ENCODE data around the gene GRIK3.

Gene GRIK3

GRCh38 chr1:37010011-37010410 lies 24.3 kb downstream of the GRIK3 start:
- DNase-seq: no peak

DNA sequence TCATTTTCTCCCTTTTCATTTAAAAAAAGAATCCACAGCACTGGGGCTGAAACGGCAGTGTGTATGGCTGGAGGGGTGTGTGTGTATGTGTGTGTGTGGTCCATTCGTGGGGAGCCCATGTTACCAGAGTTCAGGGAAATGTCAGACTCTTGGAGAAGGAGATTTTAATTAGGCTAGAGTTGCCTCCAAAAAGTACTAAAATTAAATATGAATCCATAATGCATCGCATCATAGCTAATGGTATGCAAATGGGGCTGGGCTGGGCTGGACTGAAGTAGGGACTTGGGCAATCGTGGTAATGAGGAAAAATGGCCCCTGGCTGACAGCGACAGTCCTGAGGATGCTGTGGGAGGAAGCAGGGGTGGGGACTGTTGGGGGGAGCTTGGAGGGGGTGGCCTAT lies 24.8 kb downstream of the GRIK3 start:
- DNase-seq: no peak

DNA sequence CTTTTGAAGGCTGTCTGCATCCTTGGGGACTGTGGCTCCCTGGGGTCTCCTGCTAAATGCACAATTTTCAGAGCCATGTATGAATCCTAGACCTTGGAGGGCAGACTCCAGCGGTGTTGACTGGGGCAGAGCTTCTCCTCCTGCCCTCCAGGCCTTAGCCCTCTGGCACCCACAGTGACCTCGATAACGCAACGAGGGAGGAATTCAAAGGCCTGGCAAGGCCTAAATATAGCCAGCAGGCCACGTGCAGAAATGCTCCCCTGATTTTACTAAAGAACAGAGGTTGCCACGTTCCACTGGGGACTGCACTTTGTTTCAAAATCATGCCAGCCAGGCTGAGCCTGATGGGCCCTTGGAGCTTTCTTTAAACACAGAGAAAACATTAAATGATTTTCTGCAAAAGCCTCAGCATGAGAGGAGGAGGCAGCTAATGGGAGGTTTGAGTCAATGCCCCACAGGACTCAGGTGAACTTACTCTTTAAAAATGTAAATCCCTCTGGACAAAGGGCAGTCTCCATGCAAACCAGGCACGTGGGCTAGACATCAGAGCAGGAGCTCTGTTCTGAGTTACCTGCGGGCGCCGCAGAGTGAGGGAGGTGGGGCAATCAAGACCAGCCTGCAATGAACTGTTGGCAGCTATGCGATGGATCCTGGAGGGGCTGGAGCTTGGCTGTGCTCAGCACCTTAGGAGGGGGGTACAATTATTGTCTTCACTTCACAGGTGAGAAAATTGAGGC lies 28.0 kb downstream of the GRIK3 start:
- DNase-seq: no peak

DNA sequence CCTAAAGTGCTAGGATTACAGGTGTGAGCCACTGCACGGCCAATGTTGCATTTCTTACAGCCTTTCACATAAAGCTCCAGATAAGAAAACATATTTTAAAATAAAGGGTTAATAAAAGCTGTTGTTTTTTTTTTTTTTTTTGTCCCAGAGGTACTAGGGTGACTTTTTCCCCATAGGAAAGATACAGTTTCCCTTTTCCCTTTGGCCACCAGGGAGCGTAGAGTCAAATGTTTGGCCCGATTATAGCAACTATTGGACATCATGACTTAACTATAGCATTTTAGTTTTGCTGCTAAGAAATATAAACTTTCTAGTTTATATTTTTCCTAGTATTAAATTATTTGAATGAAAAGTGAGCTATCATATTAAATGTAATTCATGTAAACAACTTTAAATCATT lies 31.4 kb downstream of the GRIK3 start:
- no peak for DNase-seq

GRCh38 chr1:37001703-37002102 lies 32.6 kb downstream of the GRIK3 start:
- DNase-seq: no peak

- DNase-seq: no peak
Measured at GRCh38 chr1:36996106-36996505, 38.2 kb downstream of the GRIK3 start.

DNA sequence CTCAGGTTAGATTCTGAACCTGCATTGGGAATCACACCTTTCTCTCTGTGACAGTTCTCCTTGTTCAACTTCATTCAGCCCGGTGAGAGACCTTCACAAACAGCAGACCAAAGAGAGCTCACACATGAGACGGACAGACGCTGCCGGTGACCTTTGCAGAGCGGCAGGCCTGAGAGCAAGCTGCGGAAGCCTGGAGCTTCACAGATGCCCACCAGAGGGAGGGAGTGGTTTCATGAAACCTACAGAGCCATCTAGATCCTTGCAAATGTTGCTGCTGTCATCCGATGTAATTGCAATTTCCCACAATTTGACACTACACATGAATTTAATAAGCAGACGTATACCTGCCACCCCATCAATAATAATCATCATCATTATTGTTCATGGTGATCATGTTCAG lies 39.4 kb downstream of the GRIK3 start:
- no peak for DNase-seq

DNA sequence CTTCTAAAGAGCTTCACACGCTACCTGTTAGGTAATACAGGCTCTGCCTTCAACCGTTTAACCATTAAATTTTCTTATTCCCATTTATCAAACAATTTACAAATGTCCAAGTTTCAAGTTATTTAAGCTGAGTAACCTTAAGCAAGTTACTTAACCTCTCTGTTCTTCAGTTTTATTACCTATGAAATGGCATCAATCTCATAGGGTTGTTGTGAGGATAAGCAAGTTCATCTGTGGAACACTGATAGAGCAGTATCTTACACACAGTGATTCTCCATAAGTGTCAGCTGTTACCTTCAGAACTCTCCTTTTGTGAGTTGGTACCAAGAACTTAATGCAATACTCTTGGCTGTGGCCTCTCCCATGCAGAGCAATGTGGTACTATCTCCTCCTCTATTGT lies 40.0 kb downstream of the GRIK3 start:
- DNase-seq: no peak

DNA sequence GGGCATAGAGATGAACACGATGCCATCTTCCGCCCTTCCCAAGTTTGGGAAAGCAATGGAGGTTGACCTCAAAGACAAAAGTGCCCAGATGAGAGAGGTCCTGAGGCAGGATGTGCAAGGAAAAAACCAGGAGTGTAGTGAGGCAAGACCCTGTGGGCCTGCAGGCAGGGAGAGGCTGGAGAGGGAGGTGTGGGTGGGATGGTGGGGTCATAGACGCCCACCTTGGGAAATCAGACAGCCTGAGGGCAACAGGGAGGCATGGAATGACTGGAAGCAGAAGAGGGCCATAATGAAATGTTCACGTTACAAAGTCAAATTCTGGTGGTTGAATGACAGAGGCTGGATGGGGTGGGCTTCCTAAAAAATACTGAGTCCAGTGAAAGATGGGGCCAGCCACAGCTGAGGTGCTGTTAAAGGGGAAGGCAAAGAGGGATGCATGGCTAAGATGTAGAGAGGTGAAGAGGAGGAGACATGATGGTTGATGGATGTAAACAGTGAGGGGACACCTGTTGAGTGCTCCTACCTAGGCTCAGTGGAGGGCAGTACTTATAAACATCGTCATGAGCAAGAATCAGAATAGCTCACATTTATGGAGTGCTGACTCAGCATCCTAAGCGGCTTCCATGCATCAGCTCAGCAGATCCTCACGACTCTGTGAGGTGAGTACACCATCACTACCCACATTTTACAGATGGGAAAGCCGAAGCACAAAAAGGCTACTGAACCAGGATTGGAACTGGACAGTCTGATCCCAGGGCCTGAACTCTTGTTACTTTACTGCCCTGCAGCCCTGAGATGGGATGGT lies 42.0 kb downstream of the GRIK3 start:
- no peak for DNase-seq

DNA sequence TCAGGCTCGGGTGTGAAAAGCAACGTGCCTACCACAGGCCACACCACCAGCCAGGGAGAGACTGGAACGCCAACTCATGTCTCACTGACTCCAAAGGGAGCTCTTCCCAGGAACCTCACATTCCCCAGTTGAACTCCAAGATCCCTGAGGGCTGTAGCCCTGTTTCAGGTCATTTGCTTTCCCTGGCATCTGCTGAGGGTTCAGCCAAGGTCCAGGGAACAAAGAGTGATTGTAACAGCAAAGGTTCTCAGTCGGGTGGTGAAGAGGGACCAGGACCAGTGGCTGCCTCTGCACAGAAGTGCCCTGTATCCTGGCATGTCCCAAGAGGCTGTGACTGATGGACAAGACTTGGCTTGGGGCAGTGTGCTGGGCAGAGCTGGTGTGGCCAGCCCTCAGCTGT lies 42.8 kb downstream of the GRIK3 start:
- no peak for DNase-seq

DNA sequence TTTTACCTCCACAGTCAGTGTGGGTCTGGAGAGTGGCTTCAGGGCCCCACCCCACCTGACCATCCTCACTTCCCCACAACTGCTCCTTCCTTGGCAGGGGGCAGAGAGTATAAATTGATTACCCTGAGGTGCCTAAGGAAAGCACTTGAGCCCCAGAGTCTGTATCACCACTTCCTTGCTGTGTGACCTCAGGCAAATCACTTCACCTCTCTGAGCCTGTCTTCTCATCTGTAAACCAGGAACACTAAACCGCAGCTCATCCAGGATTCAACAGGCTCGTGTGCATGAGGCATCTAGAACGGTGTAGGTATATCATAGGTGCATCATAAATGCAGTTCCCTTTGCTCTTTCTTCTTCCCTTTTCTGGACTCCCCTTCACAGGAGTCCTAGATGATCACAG lies 43.4 kb downstream of the GRIK3 start:
- no peak for DNase-seq

DNA sequence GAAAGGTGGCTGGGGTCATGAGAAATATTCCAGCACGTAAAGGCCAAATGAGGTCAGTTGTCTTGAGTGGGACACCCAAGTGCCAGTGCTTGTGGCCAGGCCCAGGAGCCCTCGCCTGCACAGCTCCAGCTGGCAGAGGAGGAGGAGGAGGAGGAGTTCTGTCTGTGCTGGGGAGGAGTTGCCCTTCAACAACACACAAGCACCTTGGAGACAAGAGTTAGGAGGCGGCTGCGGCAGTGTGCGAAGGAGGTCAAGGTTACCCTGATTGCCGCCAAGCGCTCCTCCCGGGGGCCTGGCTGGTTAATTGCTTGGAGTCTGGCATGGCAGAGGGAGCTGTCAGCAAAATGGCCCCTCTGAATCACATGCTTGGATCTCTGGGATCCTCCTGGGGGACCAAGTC lies 45.1 kb downstream of the GRIK3 start:
- no peak for DNase-seq

DNA sequence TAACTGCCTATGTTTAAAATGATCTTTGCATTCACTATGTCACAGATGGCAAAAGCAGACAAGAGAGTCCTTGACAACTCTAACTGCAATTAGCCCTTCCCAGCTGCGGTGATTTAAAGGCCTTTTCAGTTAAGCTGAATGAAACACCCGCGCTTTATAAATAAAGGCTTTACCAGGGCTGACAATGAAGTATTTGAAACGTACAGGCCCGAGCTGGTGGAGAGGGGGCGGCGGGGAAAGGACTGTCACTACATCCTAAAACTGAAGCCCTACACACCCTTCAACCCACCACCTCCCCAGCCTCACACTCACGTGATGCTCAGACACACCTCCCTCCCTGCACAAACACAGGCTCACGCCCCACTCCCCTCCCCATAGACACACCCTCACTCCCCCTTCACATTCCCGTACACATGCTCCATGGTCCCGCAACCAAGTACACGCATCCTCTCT lies 45.5 kb downstream of the GRIK3 start:
- DNase-seq: no peak

DNA sequence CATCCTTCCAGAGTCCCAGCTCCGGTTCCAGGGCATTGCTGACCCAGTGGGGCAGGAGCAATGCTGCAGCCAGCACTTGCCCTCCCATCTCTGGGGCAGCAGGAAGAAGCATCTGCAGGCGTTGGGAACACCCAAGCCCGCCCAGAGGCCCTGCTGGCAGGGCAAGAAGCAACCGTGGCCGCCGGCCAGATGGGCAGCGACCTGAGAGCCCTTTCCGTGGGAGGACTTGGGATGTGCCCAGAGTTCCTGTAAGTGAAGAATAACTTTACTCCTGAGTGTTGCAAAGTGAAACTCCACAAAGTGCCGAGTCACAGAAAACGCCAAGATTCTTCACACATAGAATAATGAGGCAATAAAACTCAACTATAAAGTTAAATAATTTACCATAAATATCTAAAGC lies 46.0 kb downstream of the GRIK3 start:
- no peak for DNase-seq

GRCh38 chr1:36987276-36987675 lies 47.0 kb downstream of the GRIK3 start:
- DNase-seq: no peak

DNA sequence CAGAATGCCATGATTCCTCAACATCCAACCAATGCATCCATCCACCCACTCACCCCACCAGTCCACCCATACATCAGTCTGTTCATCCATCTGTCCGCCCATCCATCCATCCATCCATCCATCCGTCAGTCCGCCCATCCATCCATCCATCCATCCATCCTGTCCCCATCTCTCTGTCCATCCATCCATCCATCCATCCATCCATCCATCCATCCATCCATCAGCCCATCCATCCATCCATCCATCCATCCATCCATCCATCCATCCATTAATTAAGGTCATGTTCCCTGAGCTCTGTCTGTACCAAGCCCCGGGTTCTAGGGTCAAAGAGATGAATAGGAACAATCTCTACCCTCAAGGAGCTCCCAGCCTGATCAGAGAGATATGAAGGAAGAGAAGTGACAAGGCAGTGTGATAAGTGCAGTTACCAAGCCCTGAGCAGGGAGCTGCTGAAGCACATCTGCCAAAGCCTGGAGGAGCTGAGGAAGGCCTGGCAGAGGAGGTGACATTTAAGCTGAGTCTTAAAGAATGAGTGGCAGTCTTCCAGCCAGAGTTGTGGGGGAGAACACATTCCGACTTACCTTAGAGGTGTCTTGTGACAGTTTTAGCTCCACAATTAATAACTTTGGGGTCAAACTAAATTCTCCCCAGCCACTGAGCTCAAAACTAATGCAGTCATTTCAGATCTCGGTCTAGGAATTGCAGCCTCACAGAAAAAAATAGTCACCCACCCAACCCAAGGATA lies 47.9 kb downstream of the GRIK3 start:
- DNase-seq: no peak

DNA sequence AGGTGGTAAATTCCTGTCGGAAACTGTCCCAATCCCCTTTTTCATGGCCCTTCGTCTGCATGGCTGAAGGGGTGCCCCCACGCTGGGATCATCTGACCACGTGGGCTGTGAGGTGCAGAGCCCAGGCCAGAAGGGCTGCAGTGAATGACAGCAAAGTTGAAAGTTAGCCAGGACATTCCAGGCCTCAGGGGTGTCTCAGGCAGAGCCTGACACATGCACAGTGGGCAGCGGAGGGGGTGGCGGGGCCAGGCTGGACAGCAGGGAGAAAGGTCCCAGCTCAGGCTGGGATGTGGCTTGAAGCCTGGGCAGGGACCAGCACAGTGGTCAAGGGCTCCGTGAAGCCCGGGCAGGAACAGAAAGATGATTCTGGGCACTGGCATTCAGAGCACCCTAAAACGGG lies 49.6 kb downstream of the GRIK3 start:
- DNase-seq: no peak

DNA sequence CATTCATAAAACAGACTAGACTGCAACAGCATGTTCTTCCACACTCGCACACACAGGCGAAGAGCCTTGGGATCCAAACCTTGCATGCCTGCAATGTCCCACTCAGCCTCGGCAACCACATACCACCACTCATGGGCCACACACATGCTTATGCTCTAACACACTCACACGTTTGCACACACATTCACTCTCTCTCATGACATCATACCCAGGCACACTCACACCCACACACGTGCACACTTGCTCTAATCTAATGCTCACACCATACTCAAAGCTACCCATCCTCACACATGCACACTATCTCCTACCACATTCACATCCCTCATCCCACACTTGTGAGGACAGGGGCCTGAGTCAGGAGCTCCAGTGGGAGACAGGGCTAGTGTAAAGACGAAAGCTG lies 50.3 kb downstream of the GRIK3 start:
- DNase-seq: no peak

GRCh38 chr1:36982709-36983108 lies 51.6 kb downstream of the GRIK3 start:
- DNase-seq: no peak

- DNase-seq: no peak
Measured at GRCh38 chr1:36981771-36982622, 52.3 kb downstream of the GRIK3 start.

DNA sequence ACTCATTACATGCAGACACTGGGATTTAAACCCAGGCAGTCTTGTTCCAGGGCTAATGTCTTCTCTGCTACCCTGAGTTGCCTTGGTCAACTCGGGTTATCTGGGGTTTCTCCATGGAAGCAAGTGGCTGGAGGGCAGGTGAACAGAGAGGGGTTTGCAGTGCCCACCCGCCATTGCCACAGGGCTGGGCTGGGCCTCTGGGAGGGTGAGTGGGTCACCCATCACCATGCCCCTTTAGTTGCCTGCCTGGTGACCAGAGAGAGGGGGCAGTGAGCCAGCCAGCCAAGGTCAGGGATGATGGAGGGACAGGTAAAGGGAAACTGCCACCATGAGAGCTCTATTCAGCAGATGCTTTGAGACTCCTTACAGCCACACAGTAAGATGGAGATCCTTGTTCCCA lies 53.2 kb downstream of the GRIK3 start:
- DNase-seq: no peak

- DNase-seq: no peak
Measured at GRCh38 chr1:36977731-36978406, 56.4 kb downstream of the GRIK3 start.

Measured in CD4-positive, alpha-beta T cell treated with Interferon alpha-2 for 1 hour (primary cell).